ENCODE data around the gene OR10D3.
"Not testable (repeated sequence)": the region's sequence is repeated elsewhere in the genome, so short reads cannot be mapped to it uniquely, and the experiment has no call there.

Gene OR10D3

GRCh38 chr11:124183068-124183467 lies at the start of gene OR10D3:
OR10D3 (plus strand) TSS chr11:124183345; CDS start chr11:124185270, 1,925 bp downstream.
- DNase-seq (ENCODE audit: low read depth in 2 of 2) = no peak

GRCh38 chr11:124143034-124143433 lies 40.1 kb upstream of the OR10D3 start:
- no peak for DNase-seq (ENCODE audit: low read depth in 2 of 2)

- DNase-seq (ENCODE audit: low read depth in 2 of 2) = no peak
Observed at GRCh38 chr11:124147951-124148350, 35.2 kb upstream of the OR10D3 start.

GRCh38 chr11:124150684-124151083 lies 32.5 kb upstream of the OR10D3 start:
- no peak for DNase-seq (ENCODE audit: low read depth in 2 of 2)

GRCh38 chr11:124152770-124153407 lies 30.3 kb upstream of the OR10D3 start:
- no peak for DNase-seq (ENCODE audit: low read depth in 2 of 2)

- no peak for DNase-seq (ENCODE audit: low read depth in 2 of 2)
Observed at GRCh38 chr11:124153821-124154220, 29.3 kb upstream of the OR10D3 start.

GRCh38 chr11:124159481-124159880 lies 23.7 kb upstream of the OR10D3 start:
- DNase-seq (ENCODE audit: low read depth in 2 of 2) = no peak

GRCh38 chr11:124160986-124161385 lies 22.2 kb upstream of the OR10D3 start:
- no peak for DNase-seq (ENCODE audit: low read depth in 2 of 2)

- DNase-seq (ENCODE audit: low read depth in 2 of 2) = no peak
Observed at GRCh38 chr11:124167826-124168231, 15.3 kb upstream of the OR10D3 start.

- DNase-seq (ENCODE audit: low read depth in 2 of 2) = no peak
Observed at GRCh38 chr11:124168796-124169195, 14.3 kb upstream of the OR10D3 start.

- not testable (repeated sequence) for DNase-seq (ENCODE audit: low read depth in 2 of 2)
Observed at GRCh38 chr11:124170315-124170714, 12.8 kb upstream of the OR10D3 start.

- DNase-seq (ENCODE audit: low read depth in 2 of 2) = no peak
Observed at GRCh38 chr11:124170801-124171586, 12.2 kb upstream of the OR10D3 start.

- no peak for DNase-seq (ENCODE audit: low read depth in 2 of 2)
Observed at GRCh38 chr11:124172101-124172500, 11.0 kb upstream of the OR10D3 start.

GRCh38 chr11:124172599-124172998 lies 10.5 kb upstream of the OR10D3 start:
- DNase-seq (ENCODE audit: low read depth in 2 of 2) = no peak

GRCh38 chr11:124174001-124174583 lies 9.1 kb upstream of the OR10D3 start:
- no peak for DNase-seq (ENCODE audit: low read depth in 2 of 2)

GRCh38 chr11:124176925-124177715 lies 6.0 kb upstream of the OR10D3 start:
- DNase-seq (ENCODE audit: low read depth in 2 of 2) = no peak

GRCh38 chr11:124179310-124179709 lies 3.8 kb upstream of the OR10D3 start:
- no peak for DNase-seq (ENCODE audit: low read depth in 2 of 2)

GRCh38 chr11:124190298-124191139 lies 7.4 kb downstream of the OR10D3 start:
- DNase-seq (ENCODE audit: low read depth in 2 of 2) = no peak

- DNase-seq (ENCODE audit: low read depth in 2 of 2) = no peak
Observed at GRCh38 chr11:124193221-124194010, 10.3 kb downstream of the OR10D3 start.

Measured in activated CD8-positive, alpha-beta memory T cell treated with anti-CD3 and anti-CD28 coated beads for 4 hours (primary cell).